HG03280 (cell line): ENCODE results near the gene TMTC2.
A peak's percentile ranks its signal among the peaks of the same experiment; 100 is the strongest.
"Not testable (repeated sequence)": the region's sequence is repeated elsewhere in the genome, so short reads cannot be mapped to it uniquely, and the experiment has no call there.

Experiments used
- ATAC-seq: cut with Tn5 transposase; IDR thresholded peaks from one replicate; pipeline ENCODE4 v1.9.1; 2021; ENCODE audit warnings: mild to moderate bottlenecking, moderate library complexity; ENCODE audit not compliant: unreplicated experiment

The TMTC2 gene

GRCh38 chr12:82838827-82839226 is 152.1 kb downstream of the TMTC2 start:
- no peak for ATAC-seq

- ATAC-seq, result no peak
Measured at GRCh38 chr12:82839796-82840195, 153.1 kb downstream of the TMTC2 start.

GRCh38 chr12:82841487-82841904 is 154.8 kb downstream of the TMTC2 start:
- no peak for ATAC-seq

GRCh38 chr12:82842480-82842879 is 155.8 kb downstream of the TMTC2 start:
- ATAC-seq, result no peak

GRCh38 chr12:82845076-82845475 is 158.4 kb downstream of the TMTC2 start:
- ATAC-seq, result not testable (repeated sequence)

- no peak for ATAC-seq
Measured at GRCh38 chr12:82848845-82849244, 162.1 kb downstream of the TMTC2 start.

- no peak for ATAC-seq
Measured at GRCh38 chr12:82852529-82852928, 165.8 kb downstream of the TMTC2 start.

GRCh38 chr12:82855872-82856271 is 169.2 kb downstream of the TMTC2 start:
- ATAC-seq, result no peak

GRCh38 chr12:82857276-82857675 is 170.6 kb downstream of the TMTC2 start:
- no peak for ATAC-seq

- no peak for ATAC-seq
Measured at GRCh38 chr12:82857911-82858533, 171.3 kb downstream of the TMTC2 start.

- ATAC-seq, result no peak
Measured at GRCh38 chr12:82858534-82858917, 171.8 kb downstream of the TMTC2 start.

GRCh38 chr12:82862069-82862841 is 175.5 kb downstream of the TMTC2 start:
- no peak for ATAC-seq

GRCh38 chr12:82862876-82863649 is 176.4 kb downstream of the TMTC2 start:
- no peak for ATAC-seq

GRCh38 chr12:82866227-82866775 is 179.6 kb downstream of the TMTC2 start:
- ATAC-seq, result no peak

GRCh38 chr12:82866946-82867345 is 180.2 kb downstream of the TMTC2 start:
- no peak for ATAC-seq

- ATAC-seq, result no peak
Measured at GRCh38 chr12:82867762-82868500, 181.2 kb downstream of the TMTC2 start.

GRCh38 chr12:82870771-82871377 is 184.2 kb downstream of the TMTC2 start:
- peak; percentile 85 for ATAC-seq

GRCh38 chr12:82872088-82872487 is 185.4 kb downstream of the TMTC2 start:
- ATAC-seq, result no peak

GRCh38 chr12:82873309-82873708 is 186.6 kb downstream of the TMTC2 start:
- ATAC-seq, result no peak

- no peak for ATAC-seq
Measured at GRCh38 chr12:82873951-82874350, 187.2 kb downstream of the TMTC2 start.
